Naive thymus-derived CD8-positive, alpha-beta T cell (primary cell): Measurements from ENCODE around the gene TNFSF15. TPM values are rescaled to one million over a fixed set of nuclear protein-coding genes. Genes with fewer than 3 reads are reported as not detected.
A peak's percentile ranks its signal among the peaks of the same experiment; 100 is the strongest.

ENCODE experiments used
- ATAC-seq, 2 donors: fragments of 150-1000 bp; cut with Tn5 transposase in 1 of 2; sonication (Bioruptor Pico), chemical (Tn5 transposase) in 1 of 2; 1 replicate in 1 of 2; 2 replicates in 1 of 2; pipeline ENCODE4 v1.10.0; 2021; ENCODE audit warnings: mild to moderate bottlenecking in 2 of 2, moderate library complexity in 2 of 2
- POLR2A ChIA-PET: fragments of 350-600 bp; sonication (Branson Sonifier 250); formaldehyde crosslinking; loops from one replicate; lab custom pipeline; 2021; ENCODE audit warnings: antibody characterized with exemption; lab: Charles Lee
- DNase-seq, 10 donors: peaks; one replicate each; pipeline versions ENCODE4 v3.0.0 to v3.0.0-alpha.2; 2020 to 2022
- H3K27ac Mint-ChIP-seq, 10 donors: one replicate each; pipeline ENCODE4 v1.8.0; 2020 to 2022; ENCODE audit warnings: mild to moderate bottlenecking in 10 of 10, mixed read lengths in 10 of 10, moderate library complexity in 4 of 10, inconsistent platforms in 1 of 10
- H3K27me3 Mint-ChIP-seq, 5 donors: one replicate each; pipeline ENCODE4 v1.8.0; 2021 to 2022; ENCODE audit warnings: mixed read lengths in 5 of 5
- H3K36me3 Mint-ChIP-seq, 3 donors: one replicate each; pipeline ENCODE4 v1.8.0; 2020 to 2022; ENCODE audit warnings: mixed read lengths in 3 of 3, mild to moderate bottlenecking in 2 of 3, inconsistent platforms in 1 of 3
- H3K4me1 Mint-ChIP-seq, 4 donors: one replicate each; pipeline ENCODE4 v1.8.0; 2021 to 2022; ENCODE audit warnings: mixed read lengths in 4 of 4
- H3K4me3 Mint-ChIP-seq, 10 donors: one replicate each; pipeline ENCODE4 v1.8.0; 2020 to 2022; ENCODE audit warnings: mild to moderate bottlenecking in 10 of 10, mixed read lengths in 10 of 10, moderate library complexity in 6 of 10, inconsistent platforms in 1 of 10
- H3K9me3 Mint-ChIP-seq, 9 donors: one replicate each; pipeline ENCODE4 v1.8.0; 2020 to 2022; ENCODE audit warnings: mixed read lengths in 9 of 9, mild to moderate bottlenecking in 3 of 9, inconsistent platforms in 1 of 9, moderate library complexity in 1 of 9
- polyA plus RNA-seq, 3 donors: library from polyadenylated mRNA; unstranded; fragments of 300-500 nt; fragmentation: Illumina TruSeq; gene quantifications; one replicate each; pipeline ENCODE4 v1.2.3, GENCODE V29; 2021
- total RNA-seq, 8 experiments: library from RNA in 2 of 8; stranded (reverse) in 2 of 8; gene quantifications; one replicate each; pipeline ENCODE4 v1.2.3 and lab custom pipeline; 2021 to 2026

The TNFSF15 gene
- total and polyA plus RNA-seq, 5 experiments from 2014 or later = not detected

DNA sequence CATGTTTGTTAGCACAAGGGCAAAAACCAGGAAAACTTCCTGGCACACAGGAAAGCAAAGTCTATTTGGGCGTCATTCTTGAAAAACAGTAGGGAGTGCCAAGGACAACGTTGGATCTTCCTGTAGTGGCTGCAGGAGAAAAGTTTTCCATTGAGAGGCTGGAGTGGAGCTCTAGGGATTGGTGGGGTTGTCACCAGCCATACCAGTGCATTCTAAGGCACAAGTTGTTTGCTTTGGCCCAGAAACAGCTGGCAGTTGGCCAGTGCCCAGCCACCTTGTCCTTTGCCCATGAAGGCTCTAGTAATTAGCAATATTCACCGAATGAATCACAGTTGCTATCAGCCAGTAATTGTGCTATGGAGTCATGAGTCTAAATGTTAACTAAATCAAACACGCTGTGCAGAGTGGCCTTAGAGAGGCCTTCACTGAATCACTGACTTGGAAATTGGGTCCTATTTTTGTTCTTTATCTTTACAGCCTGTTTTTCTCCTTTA, 26.4 kb downstream of the TNFSF15 start:
- no peaks in the 10 kb centered on the region for H3K36me3 Mint-ChIP-seq
- no peak overlapping the region for H3K4me3 Mint-ChIP-seq
- H3K9me3 Mint-ChIP-seq = no peaks in the 10 kb centered on the region
- peak overlapping the region in 1 of 10 donors; percentile 73 for H3K27ac Mint-ChIP-seq
- H3K4me1 Mint-ChIP-seq = peaks cover 13 to 33% (median 27%) of the 10 kb centered on the region in 4 donors
- DNase-seq (no peak), ATAC-seq (no peak)
- POLR2A ChIA-PET = no interaction called here
- peaks cover 0 to 5% (median 0%) of the 10 kb centered on the region in 5 donors for H3K27me3 Mint-ChIP-seq

DNA sequence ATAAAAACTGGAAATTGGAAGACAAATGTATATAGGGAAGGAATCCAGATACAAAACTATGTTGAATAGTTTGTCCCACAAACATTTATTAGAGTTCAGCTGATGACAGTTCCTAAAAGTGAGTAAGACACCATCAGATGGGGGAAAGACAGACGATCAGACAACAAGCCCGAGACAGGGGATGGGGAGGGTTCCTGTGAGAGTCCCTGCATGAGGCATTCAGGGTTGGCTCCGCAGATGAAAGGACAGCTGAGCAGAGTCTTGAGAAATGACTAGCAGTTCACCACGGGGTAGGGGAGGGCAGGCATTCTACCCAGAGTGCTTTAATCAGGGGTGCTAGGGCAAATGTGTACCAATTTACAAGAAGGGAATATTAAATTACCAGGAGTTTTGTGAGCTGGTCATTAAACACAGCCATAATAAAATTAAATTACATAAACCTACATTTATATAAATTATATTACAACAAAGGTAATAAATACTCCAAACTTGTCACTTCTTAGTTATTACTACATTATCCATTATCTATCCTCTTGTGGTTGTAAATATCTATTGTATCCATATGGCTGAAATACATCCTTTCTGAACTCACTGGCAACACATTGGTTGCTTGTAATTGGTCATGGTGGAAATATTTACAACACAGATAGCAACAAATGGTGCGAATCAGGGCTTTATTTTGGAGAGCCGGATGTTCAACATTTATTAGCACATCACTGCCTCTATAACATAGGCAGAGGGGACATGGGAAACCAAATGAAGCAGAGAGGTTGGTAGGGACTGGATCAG, 27.8 kb downstream of the TNFSF15 start:
- no peaks in the 10 kb centered on the region for H3K36me3 Mint-ChIP-seq
- no peaks in the 10 kb centered on the region for H3K9me3 Mint-ChIP-seq
- ATAC-seq (peak; percentile 90 to 99), DNase-seq (peak in 9 of 10 donors; percentile 7 to 67 (median 43))
- peak overlapping the region in 1 of 10 donors; percentile 1 for H3K4me3 Mint-ChIP-seq
- POLR2A ChIA-PET = interaction anchor here (0.6 kb wide), 1 partner anchor 151 kb away, joined by 5 read pairs; no protein-coding TSS in a partner anchor
- H3K27ac Mint-ChIP-seq = peak overlapping the region in 2 of 10 donors; percentile 53 to 73
- H3K4me1 Mint-ChIP-seq = peaks cover 13 to 36% (median 27%) of the 10 kb centered on the region in 4 donors
- peaks cover 0 to 5% (median 0%) of the 10 kb centered on the region in 5 donors for H3K27me3 Mint-ChIP-seq

DNA sequence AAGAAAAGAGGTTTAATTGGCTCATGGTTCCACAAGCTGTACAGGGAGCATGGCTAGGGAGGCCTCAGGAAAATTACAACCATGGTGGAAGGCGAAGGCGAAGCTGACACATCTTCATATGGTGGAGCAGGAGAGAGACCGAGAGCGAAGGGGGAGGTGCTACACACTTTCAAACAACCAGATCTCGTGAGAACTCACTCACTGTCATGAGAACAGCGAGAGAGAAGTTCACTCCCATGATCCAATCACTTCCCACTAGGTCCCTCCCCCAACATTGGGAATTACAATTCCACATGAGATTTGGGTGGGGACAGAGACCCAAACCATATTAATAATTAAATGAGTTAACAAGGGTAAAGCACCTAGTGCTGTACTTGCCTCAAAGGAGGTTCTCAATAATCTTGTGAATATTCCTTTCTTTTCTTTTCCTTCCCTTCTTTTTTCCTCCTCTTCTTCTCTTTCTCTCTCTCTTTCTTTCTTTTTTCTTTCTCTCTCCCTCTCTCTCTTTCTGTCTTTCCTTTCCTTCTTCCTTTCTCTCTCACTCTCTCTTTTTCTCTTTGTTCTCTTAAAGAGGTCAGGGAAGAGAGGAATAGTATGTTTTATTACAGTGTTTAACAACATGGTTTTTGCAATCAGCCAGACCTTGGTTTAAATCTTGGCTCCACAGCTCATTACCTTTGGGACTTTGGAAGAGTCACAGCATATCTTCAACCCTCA, 29.0 kb downstream of the TNFSF15 start:
- no peak for DNase-seq
- no peaks in the 10 kb centered on the region for H3K36me3 Mint-ChIP-seq
- peaks cover 0 to 5% (median 0%) of the 10 kb centered on the region in 5 donors for H3K27me3 Mint-ChIP-seq
- H3K4me1 Mint-ChIP-seq = peaks cover 13 to 33% (median 27%) of the 10 kb centered on the region in 4 donors
- POLR2A ChIA-PET = interaction anchor here (0.9 kb wide), 1 partner anchor 93 kb away, joined by 3 read pairs; no protein-coding TSS in a partner anchor
- peak overlapping the region in 3 of 10 donors; percentile 48 to 63 (median 55) for H3K27ac Mint-ChIP-seq
- H3K4me3 Mint-ChIP-seq = no peak overlapping the region
- ATAC-seq = no peak
- H3K9me3 Mint-ChIP-seq = no peaks in the 10 kb centered on the region

DNA sequence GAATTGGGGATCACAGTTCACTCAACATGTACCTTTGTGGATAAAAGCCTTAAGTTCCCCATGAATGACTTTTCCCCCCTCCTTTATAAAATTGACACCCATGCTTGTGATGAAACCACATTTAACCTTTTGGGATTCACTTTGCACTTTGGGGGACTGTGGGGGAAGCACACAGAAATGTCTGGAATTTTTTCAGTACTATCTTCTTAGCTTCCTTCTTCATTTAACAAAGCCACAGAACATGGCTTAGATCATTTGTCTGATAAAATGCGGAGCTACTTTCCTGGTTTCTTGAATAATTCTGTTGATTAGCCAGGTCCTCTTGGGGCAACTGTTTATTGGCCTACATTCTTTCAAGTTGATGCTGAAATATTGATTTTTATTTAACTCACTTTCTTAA, 29.9 kb downstream of the TNFSF15 start:
- Mint-ChIP-seq H3K9me3 (no peaks in the 10 kb centered on the region), H3K4me1 (peaks cover 13 to 33% (median 27%) of the 10 kb centered on the region in 4 donors), H3K27me3 (peaks cover 0 to 5% (median 0%) of the 10 kb centered on the region in 5 donors), H3K4me3 (no peak overlapping the region), H3K36me3 (no peaks in the 10 kb centered on the region), H3K27ac (peak overlapping the region in 1 of 10 donors; percentile 7)
- DNase-seq = no peak
- POLR2A ChIA-PET = interaction anchor here (0.5 to 0.9 kb wide), 2 partner anchors 94 to 190 kb away, joined by 3 read pairs; no protein-coding TSS in a partner anchor
- ATAC-seq = no peak

DNA sequence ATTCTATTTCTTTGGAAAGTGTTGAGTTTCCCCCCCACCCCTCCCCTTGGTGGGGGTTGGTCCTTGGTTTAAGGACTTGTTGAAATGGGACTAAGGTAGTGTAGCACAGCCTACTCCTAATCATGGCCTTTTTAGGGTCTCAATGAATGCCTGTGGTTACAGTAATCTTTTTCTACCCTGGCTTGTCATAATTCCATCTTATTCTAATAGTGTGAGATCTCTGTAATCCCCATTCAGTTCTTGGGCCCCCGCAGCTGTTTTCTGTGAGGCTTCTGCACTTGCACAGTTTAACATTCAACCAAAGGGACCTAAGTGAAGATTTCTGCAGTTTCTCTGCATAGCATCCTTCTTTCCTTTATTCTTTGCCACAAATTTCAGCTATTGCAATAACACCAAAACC, 30.7 kb downstream of the TNFSF15 start:
- no peak for DNase-seq
- H3K27me3 Mint-ChIP-seq = peaks cover 0 to 5% (median 0%) of the 10 kb centered on the region in 5 donors
- H3K4me1 Mint-ChIP-seq = peaks cover 13 to 33% (median 27%) of the 10 kb centered on the region in 4 donors
- no peaks in the 10 kb centered on the region for H3K36me3 Mint-ChIP-seq
- POLR2A ChIA-PET = no interaction called here
- H3K27ac Mint-ChIP-seq = no peak overlapping the region
- H3K9me3 Mint-ChIP-seq = no peaks in the 10 kb centered on the region
- no peak for ATAC-seq
- H3K4me3 Mint-ChIP-seq = no peak overlapping the region

DNA sequence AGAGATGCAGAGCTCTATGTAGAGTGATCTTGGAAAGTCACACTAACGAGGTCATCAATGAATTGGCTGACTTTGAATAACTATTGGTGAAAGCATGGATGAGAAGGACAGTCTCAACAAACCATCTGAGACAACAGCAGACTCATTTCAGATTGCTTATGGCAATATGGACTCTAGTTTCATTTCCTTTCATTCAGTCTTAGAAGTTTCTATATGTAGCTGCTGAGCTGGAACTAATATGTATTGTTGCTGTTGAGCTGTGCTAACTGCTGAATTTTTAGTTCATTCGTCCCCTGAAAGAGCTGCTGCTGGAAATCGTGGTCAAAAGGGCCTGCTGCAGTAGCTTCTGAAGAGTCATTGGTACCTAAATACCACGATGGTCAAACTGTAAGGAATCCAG, 31.3 kb downstream of the TNFSF15 start:
- Mint-ChIP-seq H3K4me1 (peaks cover 13 to 33% (median 27%) of the 10 kb centered on the region in 4 donors), H3K36me3 (no peaks in the 10 kb centered on the region), H3K9me3 (no peaks in the 10 kb centered on the region), H3K4me3 (peak overlapping the region in 1 of 10 donors; percentile 26), H3K27me3 (peaks cover 0 to 5% (median 0%) of the 10 kb centered on the region in 5 donors), H3K27ac (no peak overlapping the region)
- ATAC-seq (no peak), DNase-seq (no peak)
- POLR2A ChIA-PET = no interaction called here

DNA sequence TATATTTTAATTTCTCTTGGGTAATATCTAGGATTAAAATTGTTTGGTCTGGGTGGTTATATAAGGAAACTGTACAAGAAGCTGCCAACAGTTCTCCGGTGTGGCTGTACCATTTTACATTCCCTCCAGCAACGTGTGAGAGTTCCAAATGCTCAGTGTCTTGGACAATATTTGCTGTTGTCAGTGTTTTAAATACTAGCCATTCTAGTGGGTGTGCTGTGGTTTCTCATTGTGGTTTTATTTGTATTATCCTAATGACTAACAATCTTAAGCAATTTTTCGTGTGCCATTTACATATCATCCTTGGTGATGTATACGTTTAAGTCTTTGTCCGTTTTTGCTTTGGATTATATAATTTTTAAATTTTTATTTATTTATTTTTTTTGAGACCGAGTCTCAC, 34.0 kb downstream of the TNFSF15 start:
- no peaks in the 10 kb centered on the region for H3K36me3 Mint-ChIP-seq
- no peak overlapping the region for H3K4me3 Mint-ChIP-seq
- DNase-seq (no peak), ATAC-seq (no peak)
- POLR2A ChIA-PET = no interaction called here
- peaks cover 9 to 24% (median 17%) of the 10 kb centered on the region in 4 donors for H3K4me1 Mint-ChIP-seq
- H3K27ac Mint-ChIP-seq = no peak overlapping the region
- H3K27me3 Mint-ChIP-seq = no peaks in the 10 kb centered on the region
- no peaks in the 10 kb centered on the region for H3K9me3 Mint-ChIP-seq

DNA sequence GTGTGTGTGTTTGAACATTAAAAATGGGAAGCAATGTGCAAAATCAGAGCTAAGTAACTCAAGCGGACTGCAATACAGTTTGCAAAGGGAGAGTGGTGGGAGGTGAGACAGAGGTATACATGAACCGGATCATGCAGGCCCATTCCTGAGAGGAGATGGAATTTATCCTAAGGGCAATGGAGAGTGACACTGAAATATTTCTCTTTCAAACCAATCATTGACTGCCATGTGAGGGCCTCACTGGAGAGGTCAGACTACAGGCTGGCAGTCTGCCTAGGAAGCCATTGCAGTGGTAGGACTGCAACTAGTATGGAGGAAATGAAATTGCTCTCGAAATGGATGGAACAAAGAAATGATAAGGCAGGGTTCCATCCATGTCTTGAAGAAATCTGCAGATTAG, 34.8 kb downstream of the TNFSF15 start:
- DNase-seq = no peak
- no peak overlapping the region for H3K27ac Mint-ChIP-seq
- POLR2A ChIA-PET = no interaction called here
- no peaks in the 10 kb centered on the region for H3K9me3 Mint-ChIP-seq
- no peak for ATAC-seq
- no peak overlapping the region for H3K4me3 Mint-ChIP-seq
- H3K4me1 Mint-ChIP-seq = peaks cover 7 to 18% (median 13%) of the 10 kb centered on the region in 4 donors
- no peaks in the 10 kb centered on the region for H3K36me3 Mint-ChIP-seq
- no peaks in the 10 kb centered on the region for H3K27me3 Mint-ChIP-seq

DNA sequence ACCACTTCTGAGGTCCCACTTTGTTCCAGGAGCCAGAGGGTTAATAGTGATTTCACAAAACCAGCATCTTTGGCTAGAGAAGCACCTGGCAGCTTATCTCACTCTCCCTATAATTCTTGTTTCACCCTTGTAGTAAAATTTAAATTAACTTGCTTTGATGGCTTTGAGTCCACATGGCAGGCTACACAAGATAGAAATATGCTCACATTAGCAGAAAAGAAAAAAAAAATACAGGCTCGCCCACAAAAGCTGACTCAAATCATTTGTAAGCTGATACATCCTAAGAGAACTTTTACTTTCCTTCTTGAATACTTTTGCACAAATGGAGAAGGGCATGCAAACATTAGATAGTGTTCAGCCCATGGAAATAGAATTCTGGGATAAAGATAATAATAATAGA, 36.2 kb downstream of the TNFSF15 start:
- H3K4me3 Mint-ChIP-seq = no peak overlapping the region
- no peak for ATAC-seq
- H3K27ac Mint-ChIP-seq = no peak overlapping the region
- POLR2A ChIA-PET = no interaction called here
- no peak for DNase-seq
- H3K36me3 Mint-ChIP-seq = no peaks in the 10 kb centered on the region
- H3K9me3 Mint-ChIP-seq = no peaks in the 10 kb centered on the region
- peaks cover 0 to 5% (median 2%) of the 10 kb centered on the region in 4 donors for H3K4me1 Mint-ChIP-seq
- peaks cover 0 to 4% (median 0%) of the 10 kb centered on the region in 5 donors for H3K27me3 Mint-ChIP-seq

DNA sequence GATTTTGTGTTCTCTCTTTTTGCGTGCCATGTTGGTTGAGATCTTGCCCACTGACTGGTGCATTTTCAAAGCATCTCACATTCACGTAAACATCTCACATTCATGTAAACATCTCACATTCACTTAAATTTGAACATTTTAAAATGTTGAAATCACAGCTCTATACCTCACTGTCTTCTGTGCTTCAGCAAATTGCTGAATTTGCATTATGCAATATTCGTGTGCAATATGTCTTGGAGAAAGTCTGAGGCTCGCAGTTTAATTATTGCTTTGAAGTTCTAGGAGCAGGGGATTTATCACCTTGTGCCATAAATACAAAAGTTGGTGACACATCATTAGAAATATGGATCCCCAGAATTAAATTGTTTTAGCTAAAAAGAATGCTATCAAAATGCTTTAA, 42.6 kb downstream of the TNFSF15 start:
- POLR2A ChIA-PET = no interaction called here
- ATAC-seq (no peak), DNase-seq (no peak)
- Mint-ChIP-seq H3K27me3 (peaks cover 0 to 4% (median 0%) of the 10 kb centered on the region in 5 donors), H3K4me1 (peaks cover 0 to 2% (median 0%) of the 10 kb centered on the region in 4 donors), H3K36me3 (peaks cover 0 to 6% (median 0%) of the 10 kb centered on the region in 3 donors), H3K9me3 (peaks cover 0 to 9% (median 3%) of the 10 kb centered on the region in 9 donors), H3K4me3 (no peak overlapping the region), H3K27ac (no peak overlapping the region)

DNA sequence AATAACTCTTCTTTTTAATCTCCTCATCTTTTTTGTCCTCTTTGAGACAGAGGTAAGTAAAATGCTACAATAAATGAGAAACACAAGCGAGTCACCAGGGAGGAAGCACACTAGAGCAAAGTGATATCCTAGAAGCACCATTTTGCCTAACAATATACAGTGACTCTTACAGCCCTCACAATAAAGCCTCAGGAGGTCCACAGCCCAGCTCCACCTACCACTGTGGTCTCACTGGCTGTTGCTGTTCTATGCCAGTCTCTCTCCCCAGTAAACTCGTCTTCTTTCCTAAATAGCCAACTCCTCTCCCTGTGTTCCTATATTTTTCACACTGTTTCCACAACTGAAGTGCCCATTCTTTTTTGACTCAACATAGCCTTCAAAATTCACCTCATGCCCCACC, 44.3 kb downstream of the TNFSF15 start:
- DNase-seq (no peak), ATAC-seq (no peak)
- Mint-ChIP-seq H3K36me3 (peaks cover 0 to 6% (median 0%) of the 10 kb centered on the region in 3 donors), H3K9me3 (peaks cover 0 to 11% (median 3%) of the 10 kb centered on the region in 9 donors), H3K27me3 (peaks cover 0 to 4% (median 0%) of the 10 kb centered on the region in 5 donors), H3K4me3 (no peak overlapping the region), H3K27ac (no peak overlapping the region), H3K4me1 (peaks cover 4 to 8% (median 6%) of the 10 kb centered on the region in 4 donors)
- POLR2A ChIA-PET = no interaction called here

DNA sequence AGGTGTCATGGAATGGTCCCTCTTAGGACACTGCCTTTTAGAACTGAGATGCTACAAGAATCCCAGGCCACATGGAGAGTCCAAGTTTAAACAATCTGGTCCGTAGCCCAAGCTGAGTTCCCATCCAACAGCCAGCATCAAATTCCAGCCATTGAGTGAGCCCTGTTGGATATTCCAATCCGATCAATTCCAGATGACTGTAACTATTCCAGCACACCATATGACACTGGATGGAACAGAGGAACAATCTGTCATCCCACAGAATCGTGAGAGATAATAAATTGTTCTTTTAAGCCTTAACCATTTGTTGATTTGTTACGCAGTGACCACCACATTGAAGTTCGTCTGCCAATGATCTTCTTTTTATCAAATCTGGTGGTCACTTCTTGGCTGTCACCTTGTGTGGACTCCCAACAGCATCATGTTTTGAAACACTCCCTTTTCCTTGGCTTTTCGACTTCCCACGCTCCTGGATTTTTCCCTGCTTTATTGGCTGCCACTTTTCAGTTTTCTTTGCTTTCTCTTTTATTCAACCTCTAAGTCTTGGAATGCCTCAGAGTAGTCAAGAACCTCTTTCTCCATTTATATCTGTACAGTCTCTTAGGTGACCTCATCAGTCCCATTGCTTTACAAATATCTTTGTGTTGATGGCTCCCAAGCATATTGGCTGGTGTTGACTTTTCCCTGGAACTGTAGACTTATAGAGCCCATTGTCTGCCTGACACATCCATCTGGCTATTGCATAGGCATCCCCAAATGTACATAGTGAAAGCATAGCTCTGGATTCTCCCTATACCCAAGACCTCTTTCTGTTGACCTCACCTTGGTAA, 46.1 kb downstream of the TNFSF15 start:
- Mint-ChIP-seq H3K36me3 (peaks cover 0 to 6% (median 0%) of the 10 kb centered on the region in 3 donors), H3K27ac (no peak overlapping the region)
- POLR2A ChIA-PET = interaction anchor here (0.7 kb wide), 1 partner anchor 139 kb away, joined by 3 read pairs; no protein-coding TSS in a partner anchor

More for the DNA sequence above, 46.1 kb downstream of the TNFSF15 start:
- DNase-seq (no peak), ATAC-seq (no peak)
- Mint-ChIP-seq H3K9me3 (peaks cover 0 to 11% (median 3%) of the 10 kb centered on the region in 9 donors), H3K4me3 (no peak overlapping the region), H3K4me1 (peaks cover 9 to 26% (median 17%) of the 10 kb centered on the region in 4 donors), H3K27me3 (peaks cover 0 to 3% (median 0%) of the 10 kb centered on the region in 5 donors)
